GM12878 (cell line): ENCODE measurements around the gene ARHGAP20. TPM values are rescaled to one million over a fixed set of nuclear protein-coding genes. Genes with fewer than 3 reads are reported as not detected.

Experiments
- ATAC-seq: fragments of 200-7000 bp; cut with Tn5 transposase; 3 replicates; pipeline ENCODE4 v1.9.1; 2020; ENCODE audit warnings: mild to moderate bottlenecking, moderate library complexity
- BruUV-seq: library from RNA; stranded (reverse); fragments of 400-500 nt; replicated peaks from 2 replicates; lab custom pipeline; 2021; lab: Mats Ljungman, UMichigan
- CTCF ChIA-PET: fragments of 300-600 bp; sonication (Branson Sonifier 250); formaldehyde crosslinking; extraction: SDS; loops from one replicate; lab custom pipeline; 2021; ENCODE audit warnings: inconsistent platforms; lab: Yijun Ruan, JAX
- POLR2A ChIA-PET: fragments of 350-600 bp; formaldehyde crosslinking; extraction: SDS; loops from one replicate; lab custom pipeline; 2021; ENCODE audit warnings: inconsistent platforms; lab: Charles Lee
- RAD21 ChIA-PET: fragments of 300-600 bp; sonication (Branson Sonifier 250); formaldehyde crosslinking; loops from one replicate; lab custom pipeline; 2023; ENCODE audit warnings: antibody characterized with exemption; ENCODE audit not compliant: unreplicated experiment; lab: Charles Lee
- SMC1A ChIA-PET: fragments of 300-600 bp; sonication (Branson Sonifier 250); formaldehyde crosslinking; loops from one replicate; lab custom pipeline; 2023; ENCODE audit not compliant: unreplicated experiment, uncharacterized antibody; lab: Charles Lee
- DNase-seq: peaks from one replicate; pipeline ENCODE4 v3.0.0-alpha.2; 2011; ENCODE audit warnings: low read depth, low spot score
- FAIRE-seq: peaks from 3 replicates; lab custom pipeline; 2011; peaks lifted over from hg19 to GRCh38; lab: Jason Lieb, UNC
- H2AFZ ChIP-seq: 2 replicates; pipeline ENCODE4 v1.6.0; 2011; ENCODE audit warnings: low read depth, low read length, control low read depth; ENCODE audit not compliant: control insufficient read depth
- H3K27ac ChIP-seq: 2 replicates; pipeline ENCODE4 v1.5.1; 2011; ENCODE audit warnings: control low read depth; ENCODE audit not compliant: control insufficient read depth, insufficient read depth
- H3K27me3 ChIP-seq, 2 experiments: replicated peaks in 1 of 2; 2 replicates each; pipeline versions ENCODE4 v1.6.0 to v1.6.1; 2011; ENCODE audit warnings: low read length in 1 of 2; ENCODE audit not compliant: control insufficient read depth in 2 of 2, insufficient read depth in 2 of 2
- H3K36me3 ChIP-seq, 2 experiments: 2 replicates each; pipeline ENCODE4 v1.5.1; 2011; ENCODE audit warnings: low read length in 1 of 2; ENCODE audit not compliant: control insufficient read depth in 2 of 2, insufficient read depth in 2 of 2
- H3K4me1 ChIP-seq: 2 replicates; pipeline ENCODE4 v1.6.1; 2011; ENCODE audit warnings: mild to moderate bottlenecking, low read length, moderate library complexity, mixed read lengths; ENCODE audit not compliant: control insufficient read depth, insufficient read depth
- H3K4me2 ChIP-seq: 2 replicates; pipeline ENCODE4 v1.6.0; 2011; ENCODE audit warnings: control low read depth; ENCODE audit not compliant: control insufficient read depth, insufficient read depth
- H3K4me3 ChIP-seq: fragments of 200-600 bp; sonication (generic); 2 replicates; pipeline ENCODE4 v1.5.1; 2016
- H3K79me2 ChIP-seq: 2 replicates; pipeline ENCODE4 v1.6.0; 2011; ENCODE audit warnings: low read length; ENCODE audit not compliant: control insufficient read depth, insufficient read depth
- H3K9ac ChIP-seq: 2 replicates; pipeline ENCODE4 v1.8.0; 2011; ENCODE audit warnings: low read length, control low read depth, mixed read lengths; ENCODE audit not compliant: control insufficient read depth, insufficient read depth
- H3K9me3 ChIP-seq: replicated peaks from 3 replicates; pipeline ENCODE4 v1.5.1; 2011; ENCODE audit warnings: mild to moderate bottlenecking, low read length; ENCODE audit not compliant: control insufficient read depth, insufficient read depth
- H4K20me1 ChIP-seq: 2 replicates; pipeline ENCODE4 v1.6.0; 2011; ENCODE audit not compliant: control insufficient read depth, insufficient read depth
- CHD2 ChIP-seq: IDR thresholded peaks from 2 replicates; pipeline ENCODE4 v1.6.1; 2011; ENCODE audit warnings: low read depth, low read length, improper control_type of control experiment, borderline replicate concordance
- DPF2 ChIP-seq: fragments of 450-650 bp; IDR thresholded peaks from 2 replicates; pipeline ENCODE4 v1.6.1; 2017; ENCODE audit warnings: mild to moderate bottlenecking
- IRF5 ChIP-seq: fragments of 450-650 bp; IDR thresholded peaks from 2 replicates; pipeline ENCODE4 v1.6.1; 2017; ENCODE audit warnings: borderline replicate concordance
- MYC ChIP-seq: IDR thresholded peaks from 2 replicates; pipeline ENCODE4 v1.6.1; 2011; ENCODE audit warnings: mild to moderate bottlenecking, low read length, moderate library complexity, inconsistent platforms; ENCODE audit not compliant: insufficient read depth, insufficient replicate concordance, insufficient read length, severe bottlenecking
- POLR2A ChIP-seq: IDR thresholded peaks from 2 replicates; pipeline ENCODE4 v1.6.1; 2011; ENCODE audit warnings: low read depth, mild to moderate bottlenecking, low read length
- RFX5 ChIP-seq: IDR thresholded peaks from 2 replicates; pipeline ENCODE4 v1.6.1; 2011; ENCODE audit warnings: low read depth, low read length, improper control_type of control experiment
- SIN3A ChIP-seq: IDR thresholded peaks from 2 replicates; pipeline ENCODE4 v1.6.1; 2012; ENCODE audit warnings: low read depth, low read length, improper control_type of control experiment
- SMARCA5 ChIP-seq: fragments of 450-650 bp; IDR thresholded peaks from 2 replicates; pipeline ENCODE4 v1.6.1; 2017; ENCODE audit warnings: mild to moderate bottlenecking
- SPI1 ChIP-seq: IDR thresholded peaks from 2 replicates; pipeline ENCODE4 v1.6.1; 2011; ENCODE audit warnings: low read depth, mild to moderate bottlenecking, low read length, moderate library complexity, borderline replicate concordance; ENCODE audit not compliant: insufficient read depth
- TCF3 ChIP-seq: IDR thresholded peaks from 2 replicates; pipeline ENCODE4 v1.6.1; 2012; ENCODE audit warnings: low read depth, mild to moderate bottlenecking, low read length, borderline replicate concordance; ENCODE audit not compliant: insufficient read depth
- ZBED1 ChIP-seq: IDR thresholded peaks from 2 replicates; pipeline ENCODE4 v1.6.1; 2016; ENCODE audit warnings: borderline replicate concordance
- ZNF592 ChIP-seq: fragments of 450-650 bp; IDR thresholded peaks from 2 replicates; pipeline ENCODE4 v1.6.1; 2017; ENCODE audit warnings: mild to moderate bottlenecking, moderate library complexity
- WGBS: methylation state at CpG from one replicate; pipeline ENCODE4 v1.1.6; 2016; ENCODE audit warnings: low lambda C conversion rate; ENCODE audit not compliant: insufficient replicate concordance, insufficient coverage; ENCODE audit errors: missing lambda C conversion rate; 5-methylcytosine and 5-hydroxymethylcytosine counted together
- in situ Hi-C: fragments of 300-500 bp; cut with MboI; formaldehyde crosslinking; loops from 9 replicates; pipeline ENCODE4 v1.14.3; 2018; ENCODE audit warnings: mixed read lengths
- intact Hi-C: fragments of 100-400 bp; cut with micrococcal nuclease; formaldehyde crosslinking; loops from one replicate; pipeline ENCODE4 v1.14.2; 2022; ENCODE audit not compliant: unreplicated experiment
- polyA plus RNA-seq, 11 experiments: library from polyadenylated mRNA; depleted of rRNA in 4 of 11; unstranded in 6 of 11; stranded (reverse) in 5 of 11; fragments of >200 nt; fragmentation: Nextera tagmentation in 4 of 11; fragmentation: Illumina TruSeq in 1 of 11; extraction: Ambion mirVana in 4 of 11; extraction: Trizol in 1 of 11; gene quantifications; 1 replicate in 1 of 11; 2 replicates in 10 of 11; pipeline versions ENCODE4 v1.2.1 to v1.2.3, GENCODE V29; 2011 to 2016; ENCODE audit warnings: inconsistent platforms in 2 of 11, missing spikeins in 2 of 11, low read depth in 1 of 11
- total RNA-seq, 4 experiments: library from RNA; depleted of rRNA in 3 of 4; stranded (reverse); fragments of >200 nt in 3 of 4; fragmentation: Illumina TruSeq in 1 of 4; extraction: Trizol in 1 of 4; gene quantifications; 2 replicates each; pipeline versions ENCODE4 v1.2.1 to v1.2.3, GENCODE V29; 2013 to 2021
- TF ChIP-seq, protein P1 (sequence below): fragments of 450-650 bp; formaldehyde crosslinking; IDR thresholded peaks from 2 replicates; pipeline ENCODE4 v1.4.0; 2020; ENCODE audit warnings: mild to moderate bottlenecking, moderate library complexity
- TF ChIP-seq, protein P2 (sequence below): fragments of 450-650 bp; conservative IDR thresholded peaks from 2 replicates; pipeline ENCODE4 v1.6.1; 2017; ENCODE audit warnings: mild to moderate bottlenecking, moderate library complexity

ARHGAP20 gene
- total and polyA plus RNA-seq, 10 of the 15 experiments (the other 5 are each of a cell fraction or from before 2014, with no cell fraction given): 0.01 TPM; not detected in 9

- RAD21 ChIA-PET: no interaction called here
- TF ChIP-seq ZNF592 (no peak), CHD2 (no peak), SIN3A (no peak), SPI1 (no peak), POLR2A (no peak), TCF3 (no peak), ZBED1 (no peak), RFX5 (no peak), SMARCA5 (no peak), IRF5 (no peak), DPF2 (no peak), MYC (no peak)
- TF ChIP-seq, protein P1, sequence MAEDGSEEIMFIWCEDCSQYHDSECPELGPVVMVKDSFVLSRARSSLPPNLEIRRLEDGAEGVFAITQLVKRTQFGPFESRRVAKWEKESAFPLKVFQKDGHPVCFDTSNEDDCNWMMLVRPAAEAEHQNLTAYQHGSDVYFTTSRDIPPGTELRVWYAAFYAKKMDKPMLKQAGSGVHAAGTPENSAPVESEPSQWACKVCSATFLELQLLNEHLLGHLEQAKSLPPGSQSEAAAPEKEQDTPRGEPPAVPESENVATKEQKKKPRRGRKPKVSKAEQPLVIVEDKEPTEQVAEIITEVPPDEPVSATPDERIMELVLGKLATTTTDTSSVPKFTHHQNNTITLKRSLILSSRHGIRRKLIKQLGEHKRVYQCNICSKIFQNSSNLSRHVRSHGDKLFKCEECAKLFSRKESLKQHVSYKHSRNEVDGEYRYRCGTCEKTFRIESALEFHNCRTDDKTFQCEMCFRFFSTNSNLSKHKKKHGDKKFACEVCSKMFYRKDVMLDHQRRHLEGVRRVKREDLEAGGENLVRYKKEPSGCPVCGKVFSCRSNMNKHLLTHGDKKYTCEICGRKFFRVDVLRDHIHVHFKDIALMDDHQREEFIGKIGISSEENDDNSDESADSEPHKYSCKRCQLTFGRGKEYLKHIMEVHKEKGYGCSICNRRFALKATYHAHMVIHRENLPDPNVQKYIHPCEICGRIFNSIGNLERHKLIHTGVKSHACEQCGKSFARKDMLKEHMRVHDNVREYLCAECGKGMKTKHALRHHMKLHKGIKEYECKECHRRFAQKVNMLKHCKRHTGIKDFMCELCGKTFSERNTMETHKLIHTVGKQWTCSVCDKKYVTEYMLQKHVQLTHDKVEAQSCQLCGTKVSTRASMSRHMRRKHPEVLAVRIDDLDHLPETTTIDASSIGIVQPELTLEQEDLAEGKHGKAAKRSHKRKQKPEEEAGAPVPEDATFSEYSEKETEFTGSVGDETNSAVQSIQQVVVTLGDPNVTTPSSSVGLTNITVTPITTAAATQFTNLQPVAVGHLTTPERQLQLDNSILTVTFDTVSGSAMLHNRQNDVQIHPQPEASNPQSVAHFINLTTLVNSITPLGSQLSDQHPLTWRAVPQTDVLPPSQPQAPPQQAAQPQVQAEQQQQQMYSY (CRISPR knock-in tag): no peak
- TF ChIP-seq, protein P2, sequence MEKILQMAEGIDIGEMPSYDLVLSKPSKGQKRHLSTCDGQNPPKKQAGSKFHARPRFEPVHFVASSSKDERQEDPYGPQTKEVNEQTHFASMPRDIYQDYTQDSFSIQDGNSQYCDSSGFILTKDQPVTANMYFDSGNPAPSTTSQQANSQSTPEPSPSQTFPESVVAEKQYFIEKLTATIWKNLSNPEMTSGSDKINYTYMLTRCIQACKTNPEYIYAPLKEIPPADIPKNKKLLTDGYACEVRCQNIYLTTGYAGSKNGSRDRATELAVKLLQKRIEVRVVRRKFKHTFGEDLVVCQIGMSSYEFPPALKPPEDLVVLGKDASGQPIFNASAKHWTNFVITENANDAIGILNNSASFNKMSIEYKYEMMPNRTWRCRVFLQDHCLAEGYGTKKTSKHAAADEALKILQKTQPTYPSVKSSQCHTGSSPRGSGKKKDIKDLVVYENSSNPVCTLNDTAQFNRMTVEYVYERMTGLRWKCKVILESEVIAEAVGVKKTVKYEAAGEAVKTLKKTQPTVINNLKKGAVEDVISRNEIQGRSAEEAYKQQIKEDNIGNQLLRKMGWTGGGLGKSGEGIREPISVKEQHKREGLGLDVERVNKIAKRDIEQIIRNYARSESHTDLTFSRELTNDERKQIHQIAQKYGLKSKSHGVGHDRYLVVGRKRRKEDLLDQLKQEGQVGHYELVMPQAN: no peak
Observed at GRCh38 chr11:110738641-110739040, 26.4 kb upstream of the ARHGAP20 start.

More at GRCh38 chr11:110738641-110739040, 26.4 kb upstream of the ARHGAP20 start:
- no peaks in the 10 kb centered on the region for H3K36me3 ChIP-seq
- H3K79me2 ChIP-seq: no peaks in the 10 kb centered on the region
- DNase-seq (no peak), FAIRE-seq (no peak), ATAC-seq (no peak)
- no peak overlapping the region for H3K27ac ChIP-seq
- SMC1A ChIA-PET: no interaction called here
- H3K9me3 ChIP-seq: no peaks in the 10 kb centered on the region
- no peaks in the 10 kb centered on the region for H3K27me3 ChIP-seq
- 0% methylated on average over 1 of the region's 1 CpG for WGBS
- intact Hi-C loops: no loop called here
- in situ Hi-C loops: no loop called here
- CTCF ChIA-PET: no interaction called here
- no peak overlapping the region for H3K4me3 ChIP-seq
- H3K4me1 ChIP-seq: no peaks in the 10 kb centered on the region
- no peak overlapping the region for H3K4me2 ChIP-seq
- H3K9ac ChIP-seq: no peak overlapping the region
- no peak overlapping the region for H2AFZ ChIP-seq
- no peaks in the 10 kb centered on the region for H4K20me1 ChIP-seq
- POLR2A ChIA-PET: no interaction called here
- no TSS peak for BruUV-seq
